ENCODE measurements around the gene PRMT9.

The PRMT9 gene

DNA sequence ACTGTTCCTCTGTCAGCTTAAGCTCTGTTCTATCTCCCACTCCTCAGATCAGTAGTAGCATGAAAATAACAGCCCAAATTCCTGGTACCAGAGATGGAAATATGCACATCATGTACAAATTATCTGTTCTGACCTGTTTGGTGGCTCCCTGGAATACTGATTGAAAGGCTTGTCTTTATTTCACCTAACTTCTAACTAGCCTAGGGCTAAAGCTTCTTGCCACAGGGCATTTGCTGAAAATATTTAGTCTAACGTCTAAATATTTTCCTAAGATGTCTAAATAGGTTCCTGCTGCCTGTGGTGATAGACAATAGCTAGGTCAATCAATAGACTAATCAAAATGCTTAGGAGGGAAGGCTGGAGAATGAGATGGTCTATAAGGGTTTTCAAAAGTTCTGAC, 12.9 kb upstream of the PRMT9 start:
- H3K27ac Mint-ChIP-seq, result no peak overlapping the region
- ATAC-seq, result no peak
- H3K4me3 Mint-ChIP-seq, result no peak overlapping the region
- peaks cover 41% of the 10 kb centered on the region for H3K27me3 Mint-ChIP-seq
- H3K36me3 Mint-ChIP-seq, result no peaks in the 10 kb centered on the region
- H3K9me3 Mint-ChIP-seq, result peaks cover 6% of the 10 kb centered on the region
- H3K4me1 Mint-ChIP-seq, result no peaks in the 10 kb centered on the region

GRCh38 chr4:147693218-147693617, 9.3 kb upstream of the PRMT9 start:
- Mint-ChIP-seq H3K36me3 (no peaks in the 10 kb centered on the region), H3K4me3 (no peak overlapping the region), H3K9me3 (peaks cover 3% of the 10 kb centered on the region), H3K27ac (no peak overlapping the region), H3K27me3 (peaks cover 51% of the 10 kb centered on the region), H3K4me1 (no peaks in the 10 kb centered on the region)
- no peak for ATAC-seq

DNA sequence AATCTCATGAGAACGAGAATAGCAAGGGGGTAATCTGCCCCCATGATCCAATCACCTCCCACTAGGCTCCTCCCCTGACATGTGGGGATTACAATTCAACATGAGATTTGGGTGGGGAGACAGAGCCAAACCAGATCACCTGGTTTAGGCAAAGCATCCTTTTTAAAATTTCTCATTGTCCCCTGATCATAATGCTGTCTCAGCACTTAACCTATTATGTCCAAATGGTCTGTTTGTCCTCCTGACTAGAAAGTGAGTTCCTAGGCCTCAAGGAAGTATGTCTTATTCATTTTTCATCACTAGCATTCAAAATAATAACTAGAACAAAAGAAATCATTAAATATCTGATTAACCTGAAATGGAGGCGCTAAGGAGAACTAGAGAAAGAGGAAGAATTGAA, 7.9 kb upstream of the PRMT9 start:
- Mint-ChIP-seq H3K4me3 (no peak overlapping the region), H3K9me3 (no peaks in the 10 kb centered on the region), H3K4me1 (no peaks in the 10 kb centered on the region), H3K27ac (no peak overlapping the region), H3K27me3 (peaks cover 41% of the 10 kb centered on the region), H3K36me3 (no peaks in the 10 kb centered on the region)
- no peak for ATAC-seq

DNA sequence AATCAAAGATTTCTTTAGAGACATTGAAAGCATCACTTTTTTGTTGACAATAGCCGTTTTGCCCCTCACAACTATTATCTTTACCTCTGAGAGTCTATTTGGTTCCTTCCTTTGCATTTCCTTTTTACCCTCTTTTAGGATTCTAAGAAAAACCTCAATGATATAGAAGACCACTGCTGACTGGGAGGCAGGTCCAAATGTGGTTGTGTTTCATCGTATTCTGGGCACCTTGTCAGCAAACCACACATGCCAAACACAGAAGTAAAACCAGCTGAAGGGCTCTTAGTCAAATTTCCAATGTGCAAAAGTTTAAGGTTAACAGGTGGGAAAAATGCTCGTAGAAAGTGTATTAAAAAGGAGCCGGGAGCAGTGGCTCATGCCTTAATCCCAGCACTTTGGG, 5.1 kb upstream of the PRMT9 start:
- no peaks in the 10 kb centered on the region for H3K36me3 Mint-ChIP-seq
- no peak overlapping the region for H3K4me3 Mint-ChIP-seq

GRCh38 chr4:147683188-147683591, 773 bp downstream of the PRMT9 start:
- Mint-ChIP-seq H3K36me3 (peaks cover 18% of the 10 kb centered on the region), H3K9me3 (no peaks in the 10 kb centered on the region)
- ATAC-seq, result no peak

More for the DNA sequence above, 5.1 kb upstream of the PRMT9 start:
- Mint-ChIP-seq H3K27me3 (peaks cover 29% of the 10 kb centered on the region), H3K9me3 (no peaks in the 10 kb centered on the region), H3K4me1 (no peaks in the 10 kb centered on the region), H3K27ac (no peak overlapping the region)
- no peak for ATAC-seq

DNA sequence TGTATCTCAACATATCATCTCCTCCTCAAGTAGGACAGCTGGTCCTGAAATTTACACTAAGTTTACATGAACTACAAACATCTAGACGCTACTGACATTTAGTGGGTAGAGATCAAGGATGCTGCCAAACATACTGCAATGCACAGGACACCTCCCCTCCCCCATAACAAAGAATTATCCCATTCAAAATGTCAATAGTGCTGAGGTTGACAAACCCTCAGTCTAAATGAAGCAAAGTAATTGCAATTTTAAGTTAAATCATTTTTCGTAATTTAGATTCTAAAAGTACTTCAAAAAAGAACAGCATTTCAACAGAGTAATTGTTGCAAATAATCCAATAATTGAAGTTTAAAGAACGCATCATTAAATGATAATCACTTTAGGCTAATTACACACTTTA, 1.2 kb downstream of the PRMT9 start:
- Mint-ChIP-seq H3K36me3 (peaks cover 23% of the 10 kb centered on the region), H3K9me3 (no peaks in the 10 kb centered on the region), H3K27me3 (no peaks in the 10 kb centered on the region), H3K4me3 (peak overlapping the region; percentile 89), H3K4me1 (peaks cover 26% of the 10 kb centered on the region), H3K27ac (peak overlapping the region; percentile 96)
- ATAC-seq, result no peak

More at GRCh38 chr4:147683188-147683591, 773 bp downstream of the PRMT9 start:
- Mint-ChIP-seq H3K27me3 (no peaks in the 10 kb centered on the region), H3K27ac (peak overlapping the region; percentile 96), H3K4me3 (peak overlapping the region; percentile 89), H3K4me1 (peaks cover 26% of the 10 kb centered on the region)

DNA sequence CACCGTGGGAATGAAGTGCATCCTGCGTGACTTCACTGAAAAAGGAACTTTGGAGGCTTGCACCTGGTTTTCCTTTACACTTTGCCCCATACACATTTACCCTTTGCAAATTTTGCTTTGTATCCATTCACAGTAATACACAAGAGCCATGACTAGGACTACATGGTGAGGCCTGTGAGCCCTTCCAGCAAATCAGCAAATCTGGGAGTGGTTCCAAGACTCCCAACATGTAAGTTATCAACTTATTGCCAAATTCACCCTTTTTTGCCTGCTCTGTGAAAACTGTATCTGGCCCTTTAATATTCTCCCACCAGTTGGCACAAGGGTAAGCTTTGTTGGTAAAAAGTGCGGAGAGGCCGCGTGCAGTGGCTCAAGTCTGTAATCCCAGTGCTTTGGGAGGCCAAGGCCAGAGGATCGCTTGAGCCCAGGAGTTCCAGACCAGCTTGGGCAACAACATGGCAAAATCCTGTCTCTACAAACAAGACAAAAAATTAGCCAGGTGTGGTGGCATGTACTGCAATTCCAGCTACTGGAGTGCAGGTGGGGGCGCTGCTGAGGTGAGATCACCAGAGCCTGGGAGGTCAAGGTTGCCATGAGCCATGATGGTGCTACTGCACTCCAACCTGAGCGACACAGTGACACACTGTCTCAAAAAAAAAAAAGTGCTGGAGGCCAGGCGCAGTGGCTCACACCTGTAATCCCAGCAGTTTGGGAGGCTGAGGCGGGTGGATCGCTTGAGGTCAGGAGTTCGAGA, 5.0 kb downstream of the PRMT9 start:
- Mint-ChIP-seq H3K27me3 (no peaks in the 10 kb centered on the region), H3K4me3 (no peak overlapping the region), H3K9me3 (no peaks in the 10 kb centered on the region), H3K4me1 (peaks cover 26% of the 10 kb centered on the region), H3K27ac (no peak overlapping the region), H3K36me3 (peaks cover 25% of the 10 kb centered on the region)
- ATAC-seq, result no peak

GRCh38 chr4:147678106-147678505, 5.9 kb downstream of the PRMT9 start:
- H3K4me1 Mint-ChIP-seq, result peaks cover 22% of the 10 kb centered on the region
- no peak overlapping the region for H3K27ac Mint-ChIP-seq
- no peaks in the 10 kb centered on the region for H3K27me3 Mint-ChIP-seq
- peaks cover 29% of the 10 kb centered on the region for H3K36me3 Mint-ChIP-seq
- H3K4me3 Mint-ChIP-seq, result no peak overlapping the region
- no peak for ATAC-seq
- no peaks in the 10 kb centered on the region for H3K9me3 Mint-ChIP-seq

- no peaks in the 10 kb centered on the region for H3K4me1 Mint-ChIP-seq
- no peak overlapping the region for H3K27ac Mint-ChIP-seq
- H3K9me3 Mint-ChIP-seq, result no peaks in the 10 kb centered on the region
- no peaks in the 10 kb centered on the region for H3K27me3 Mint-ChIP-seq
- H3K36me3 Mint-ChIP-seq, result peaks cover 35% of the 10 kb centered on the region
- no peak overlapping the region for H3K4me3 Mint-ChIP-seq
- no peak for ATAC-seq
Observed at GRCh38 chr4:147674496-147674895, 9.5 kb downstream of the PRMT9 start.

DNA sequence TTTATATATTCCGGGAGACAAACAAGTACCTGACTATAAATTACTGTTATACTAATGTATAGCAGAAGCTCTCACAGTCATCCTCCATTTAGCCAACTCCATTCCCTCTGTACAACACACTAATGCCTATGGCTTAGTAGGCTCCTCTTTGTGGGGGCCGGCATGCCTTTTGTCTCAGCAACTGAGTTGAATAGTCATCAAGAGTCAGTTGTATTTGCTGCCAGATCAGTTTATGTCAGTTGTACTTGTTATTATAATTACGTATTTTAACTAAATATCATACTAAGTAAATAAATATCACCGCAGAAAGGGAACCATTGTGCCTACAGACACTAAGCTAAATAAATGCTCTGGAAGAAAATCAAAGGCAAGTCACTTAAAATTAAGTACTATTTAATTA, 9.9 kb downstream of the PRMT9 start:
- no peaks in the 10 kb centered on the region for H3K4me1 Mint-ChIP-seq

GRCh38 chr4:147658501-147658900, 25.5 kb downstream of the PRMT9 start:
- Mint-ChIP-seq H3K27me3 (no peaks in the 10 kb centered on the region), H3K27ac (no peak overlapping the region), H3K9me3 (no peaks in the 10 kb centered on the region), H3K4me3 (no peak overlapping the region), H3K4me1 (no peaks in the 10 kb centered on the region), H3K36me3 (peaks cover 56% of the 10 kb centered on the region)
- no peak for ATAC-seq

More for the DNA sequence above, 9.9 kb downstream of the PRMT9 start:
- no peak for ATAC-seq
- no peak overlapping the region for H3K4me3 Mint-ChIP-seq
- no peak overlapping the region for H3K27ac Mint-ChIP-seq
- peaks cover 33% of the 10 kb centered on the region for H3K36me3 Mint-ChIP-seq
- H3K9me3 Mint-ChIP-seq, result no peaks in the 10 kb centered on the region
- H3K27me3 Mint-ChIP-seq, result no peaks in the 10 kb centered on the region

DNA sequence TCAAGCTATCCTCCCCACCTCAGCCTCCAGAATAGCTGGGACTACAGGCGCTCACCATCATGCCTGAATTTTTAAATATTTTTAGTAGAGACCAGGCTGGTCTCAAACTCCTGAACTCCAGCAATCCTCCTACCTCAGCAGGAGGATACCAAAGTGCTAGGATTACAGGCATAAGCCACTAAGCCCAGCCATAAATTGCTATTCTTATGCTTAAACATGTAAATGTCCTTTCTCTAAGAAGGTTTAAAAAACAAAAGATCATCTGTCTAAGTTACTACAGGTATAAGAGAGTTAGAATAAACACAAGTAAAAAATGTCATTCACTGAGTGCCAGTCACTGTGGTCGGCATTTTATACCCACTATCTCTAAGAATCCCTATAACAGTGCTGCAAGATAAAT, 28.3 kb downstream of the PRMT9 start:
- no peak for ATAC-seq
- Mint-ChIP-seq H3K27ac (no peak overlapping the region), H3K27me3 (no peaks in the 10 kb centered on the region), H3K36me3 (peaks cover 69% of the 10 kb centered on the region), H3K4me3 (no peak overlapping the region), H3K4me1 (peaks cover 12% of the 10 kb centered on the region), H3K9me3 (no peaks in the 10 kb centered on the region)

DNA sequence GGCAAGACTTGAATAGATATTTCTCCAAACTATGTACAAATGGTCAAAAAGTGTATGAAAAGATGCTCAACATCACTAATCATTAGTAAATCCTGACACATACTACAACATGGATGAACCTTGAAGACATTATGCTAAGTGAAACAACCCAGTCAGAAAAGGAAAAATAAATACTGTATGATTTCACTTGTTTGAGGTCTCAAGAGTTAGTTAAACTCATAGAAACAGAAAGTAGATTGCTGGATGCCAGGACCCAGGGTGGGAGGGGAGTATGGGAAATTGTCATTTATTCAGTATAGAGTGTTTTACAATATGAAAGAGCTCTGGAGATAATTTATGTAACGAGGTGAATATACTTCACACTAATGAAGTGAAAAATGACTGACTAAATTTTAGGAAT, 32.4 kb downstream of the PRMT9 start:
- H3K27ac Mint-ChIP-seq, result no peak overlapping the region
- ATAC-seq, result no peak
- no peak overlapping the region for H3K4me3 Mint-ChIP-seq
- H3K27me3 Mint-ChIP-seq, result no peaks in the 10 kb centered on the region
- peaks cover 74% of the 10 kb centered on the region for H3K36me3 Mint-ChIP-seq
- H3K9me3 Mint-ChIP-seq, result no peaks in the 10 kb centered on the region
- H3K4me1 Mint-ChIP-seq, result peaks cover 21% of the 10 kb centered on the region

DNA sequence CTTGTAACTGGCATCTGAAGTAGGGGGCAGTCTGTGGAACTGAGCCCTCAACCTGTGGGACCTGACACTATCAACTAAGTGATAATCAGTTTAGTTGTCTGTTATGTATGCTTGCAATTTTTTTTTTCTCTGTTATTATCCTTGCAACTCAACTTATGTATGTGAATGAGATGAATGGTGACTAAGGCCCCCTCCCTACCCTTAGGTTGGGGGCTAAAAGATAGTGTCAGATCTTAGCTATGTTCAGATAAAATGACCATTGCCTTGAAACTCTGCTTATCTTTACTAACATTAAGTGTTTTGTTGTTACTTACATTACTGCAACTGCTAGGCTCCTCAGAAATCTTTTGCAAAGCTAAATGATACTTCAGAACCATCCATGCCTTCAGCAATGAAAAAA, 35.3 kb downstream of the PRMT9 start:
- H3K36me3 Mint-ChIP-seq, result peaks cover 59% of the 10 kb centered on the region
- H3K4me3 Mint-ChIP-seq, result no peak overlapping the region
- no peak overlapping the region for H3K27ac Mint-ChIP-seq
- no peaks in the 10 kb centered on the region for H3K27me3 Mint-ChIP-seq
- no peak for ATAC-seq
- H3K9me3 Mint-ChIP-seq, result no peaks in the 10 kb centered on the region
- peaks cover 30% of the 10 kb centered on the region for H3K4me1 Mint-ChIP-seq

DNA sequence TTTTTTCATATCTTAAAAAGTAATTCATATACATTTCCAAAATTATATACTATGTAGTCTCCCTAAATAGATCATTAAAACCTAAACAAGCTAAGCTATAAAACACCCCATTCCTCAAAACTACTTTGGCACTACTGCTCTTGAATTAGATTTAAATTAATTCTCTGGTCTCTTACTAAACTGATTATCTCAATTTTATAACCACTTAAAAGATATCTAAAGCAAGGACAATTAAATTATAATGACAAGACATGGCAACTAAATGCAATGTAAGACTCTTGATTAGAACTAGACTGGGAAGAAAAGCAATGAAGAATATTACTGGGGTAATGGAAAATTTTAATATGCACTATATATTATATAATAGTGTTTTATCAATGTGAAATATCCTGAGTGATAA, 38.9 kb downstream of the PRMT9 start:
- Mint-ChIP-seq H3K27me3 (no peaks in the 10 kb centered on the region), H3K4me1 (peaks cover 15% of the 10 kb centered on the region), H3K9me3 (no peaks in the 10 kb centered on the region), H3K27ac (no peak overlapping the region), H3K36me3 (peaks cover 58% of the 10 kb centered on the region), H3K4me3 (no peak overlapping the region)
- no peak for ATAC-seq

DNA sequence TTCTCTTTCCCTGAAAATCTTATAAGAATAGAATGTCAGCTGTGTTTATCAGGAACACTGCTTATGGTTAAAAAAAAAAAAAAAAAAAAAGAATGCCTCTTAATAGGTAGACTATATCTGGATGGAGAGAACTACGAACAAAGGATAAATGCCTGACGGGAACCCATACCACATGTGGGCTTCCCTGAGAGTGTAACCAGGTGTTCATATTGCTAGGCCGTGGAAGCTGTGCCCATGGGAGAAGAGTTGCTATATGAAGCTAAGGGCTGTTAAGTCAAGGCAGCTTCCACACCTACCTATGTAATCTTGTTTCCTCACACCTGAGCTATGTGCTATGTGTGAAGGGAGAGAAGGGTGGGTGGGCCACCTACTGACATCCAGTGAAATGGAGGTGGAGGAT, 39.5 kb downstream of the PRMT9 start:
- no peak for ATAC-seq
- peaks cover 21% of the 10 kb centered on the region for H3K4me1 Mint-ChIP-seq
- peaks cover 58% of the 10 kb centered on the region for H3K36me3 Mint-ChIP-seq
- no peaks in the 10 kb centered on the region for H3K27me3 Mint-ChIP-seq
- H3K4me3 Mint-ChIP-seq, result no peak overlapping the region
- H3K9me3 Mint-ChIP-seq, result no peaks in the 10 kb centered on the region
- no peak overlapping the region for H3K27ac Mint-ChIP-seq
